Pancreas (tissue), 10 donors: Measurements from ENCODE around the gene CNTN5. TPM values are rescaled to one million over a fixed set of nuclear protein-coding genes. Genes with fewer than 3 reads are reported as not detected.

Source experiments
- ATAC-seq, 4 donors: fragments of 200-7000 bp; cut with Tn5 transposase; one replicate each; pipeline versions ENCODE4 v1.8.0 to v1.9.1; 2020; ENCODE audit warnings: mild to moderate bottlenecking in 4 of 4, moderate library complexity in 4 of 4
- DNase-seq, 6 donors: peaks; one replicate each; pipeline ENCODE4 v3.0.0-alpha.2; 2020
- FAIRE-seq: peaks from 2 replicates; lab custom pipeline; 2012; peaks lifted over from hg19 to GRCh38; lab: Jason Lieb, UNC
- H3K27ac ChIP-seq, 4 donors: fragments of 200-600 bp; sonication (generic); 1 replicate in 3 of 4; 2 replicates in 1 of 4; pipeline versions ENCODE4 v1.5.0 to v1.8.0; 2020
- H3K27me3 ChIP-seq, 4 donors: fragments of 200-600 bp; one replicate each; pipeline ENCODE4 v1.8.0; 2021
- H3K36me3 ChIP-seq, 3 donors: fragments of 200-600 bp; sonication (generic) in 1 of 3; one replicate each; pipeline versions ENCODE4 v1.5.0 to v1.8.0; 2020 to 2021
- H3K4me1 ChIP-seq, 3 donors: fragments of 200-600 bp; one replicate each; pipeline ENCODE4 v1.8.0; 2021
- H3K4me3 ChIP-seq, 4 donors: fragments of 200-600 bp; sonication (generic) in 2 of 4; one replicate each; pipeline versions ENCODE4 v1.5.0 to v1.8.0; 2020 to 2021
- H3K9me3 ChIP-seq, 4 donors: fragments of 200-600 bp; one replicate each; pipeline ENCODE4 v1.8.0; 2021
- CTCF ChIP-seq, 4 donors: fragments of 200-600 bp; sonication (generic) in 3 of 4; IDR thresholded peaks; one replicate each; pipeline versions ENCODE4 v1.5.0 to v1.8.0; 2021; ENCODE audit warnings: antibody characterized with exemption in 4 of 4
- WGBS, 2 donors: extraction: QIAGEN DNeasy Blood & Tissue Kit; methylation state at CpG; one replicate each; pipeline ENCODE4 v1.1.7; 2013; 5-methylcytosine and 5-hydroxymethylcytosine counted together
- intact Hi-C, 3 donors: fragments of 100-400 bp; cut with DNase I; formaldehyde crosslinking; loops; one replicate each; pipeline versions ENCODE4 v1.11.1 to v1.14.2; 2022
- polyA plus RNA-seq, 2 donors: library from polyadenylated mRNA; stranded (reverse); fragments of 200-250 nt; gene quantifications; one replicate each; pipeline ENCODE4 v1.2.3, GENCODE V29; 2013
- total RNA-seq, 6 donors: library from RNA; stranded (reverse); fragmentation: NEBNext Ultra II Directional in 4 of 6; extraction: Animal tissue kit (Norgen Biotek cat#: 25700) in 4 of 6; gene quantifications; one replicate each; pipeline versions ENCODE4 v1.2.1 to v1.2.4, GENCODE V29; 2021 to 2023
- donor health status: healthy with polysubstance abuse.
- donor health status: DM: no; HTN: no; CAD: no; lungs with moderate emphysema.
- donor health status: DM: no; HTN: no; CAD: no.
- donor health status: control.
- donor health status: control.
- donor health status: Bipolar disorder and iron deficiency.
- donor health status: DM: yes; HTN: yes; CAD: no.
- donor health status: DM: no; HTN: no; CAD: no.
- donor health status: DM: no; HTN: no; CAD: no.
- donor health status: DM: yes; HTN: yes; CAD: no.

The CNTN5 gene
- total and polyA plus RNA-seq, 8 donors = 0.11 to 1.2 (median 0.58) TPM

- ATAC-seq (no peak), FAIRE-seq (no peak), DNase-seq (peak in 1 of 6 donors; percentile 19)
- Histone ChIP-seq H3K4me3 (no peak overlapping the region), H3K27ac (no peak overlapping the region), H3K9me3 (no peaks in the 10 kb centered on the region), H3K4me1 (peaks cover 0 to 7% (median 0%) of the 10 kb centered on the region in 3 donors), H3K27me3 (no peaks in the 10 kb centered on the region), H3K36me3 (no peaks in the 10 kb centered on the region)
- intact Hi-C loops = no loop called here
- TF ChIP-seq CTCF (IDR thresholded peaks at IDR 0.05) = no peak
- 85 to 90% methylated on average over 6 of the region's 6 CpGs for WGBS, 2 donors
These were observed 1317.5 kb downstream of the CNTN5 start for GRCh38 chr11:100338144-100338840.

DNA sequence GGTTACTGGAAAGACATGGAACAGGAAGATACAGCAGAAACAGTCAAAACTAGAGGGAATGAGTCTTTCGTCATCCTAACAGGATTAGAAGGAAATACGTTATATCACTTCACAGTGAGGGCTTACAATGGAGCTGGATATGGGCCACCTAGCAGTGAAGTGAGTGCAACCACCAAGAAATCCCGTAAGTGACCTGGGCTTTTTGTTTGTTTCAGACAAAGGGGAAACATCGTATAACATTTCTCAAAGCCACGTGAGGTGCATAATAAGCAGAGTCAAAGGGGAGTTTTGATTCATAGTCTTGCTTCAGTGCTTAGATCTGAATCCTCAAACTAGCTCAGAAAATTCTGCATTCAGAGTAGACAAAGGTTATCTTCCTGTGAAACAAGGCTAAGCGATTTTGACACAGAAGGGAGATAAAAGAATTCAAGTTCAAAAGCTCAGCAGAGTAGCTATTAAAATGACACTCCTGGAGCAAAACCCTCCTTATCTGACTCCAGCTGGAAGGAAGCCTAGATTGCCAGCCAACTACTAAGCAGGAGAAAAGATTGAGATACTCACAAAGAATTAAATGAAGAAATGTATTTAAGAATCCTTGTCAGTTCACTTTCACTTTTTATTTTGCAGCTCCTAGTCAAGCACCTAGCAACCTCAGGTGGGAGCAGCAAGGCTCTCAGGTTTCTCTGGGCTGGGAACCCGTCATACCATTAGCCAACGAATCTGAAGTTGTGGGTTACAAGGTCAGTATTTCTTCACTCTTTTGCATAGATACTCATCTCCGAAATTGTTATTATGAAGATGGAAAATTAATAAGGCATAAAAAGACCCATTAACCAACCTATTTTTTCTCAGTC is 1319.9 kb downstream of the CNTN5 start:
- peaks cover 0 to 7% (median 0%) of the 10 kb centered on the region in 3 donors for H3K4me1 ChIP-seq
- H3K4me3 ChIP-seq = peak overlapping the region in 1 of 4 donors; percentile 27
- no peak overlapping the region for H3K27ac ChIP-seq
- H3K9me3 ChIP-seq = no peaks in the 10 kb centered on the region
- DNase-seq (no peak), ATAC-seq (peak in 3 of 4 donors; percentile 69 to 83 (median 72)), FAIRE-seq (no peak)
- intact Hi-C loops = no loop called here
- no peak for TF ChIP-seq CTCF (IDR thresholded peaks at IDR 0.05)
- 19 to 22% methylated on average over 9 of the region's 9 CpGs for WGBS, 2 donors
- no peaks in the 10 kb centered on the region for H3K27me3 ChIP-seq
- H3K36me3 ChIP-seq = no peaks in the 10 kb centered on the region

DNA sequence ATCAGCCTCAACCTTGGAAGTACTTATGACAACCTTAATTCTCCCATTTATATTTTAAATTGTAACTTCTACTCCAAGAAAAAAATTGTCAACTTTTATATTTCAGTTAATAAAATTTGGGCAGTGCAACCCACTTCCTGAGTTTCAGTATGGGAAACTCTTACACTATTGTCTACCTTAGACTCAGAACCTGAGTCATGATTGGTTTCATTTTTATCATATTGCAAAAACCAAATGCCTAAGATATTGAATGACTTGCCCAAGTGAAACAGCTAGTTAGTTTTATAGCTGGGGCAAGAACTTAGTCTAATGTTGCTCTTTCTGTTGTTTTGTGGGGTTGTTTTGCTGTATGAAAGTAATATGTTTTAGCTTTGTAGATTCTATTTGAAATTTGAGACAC is 1332.3 kb downstream of the CNTN5 start:
- DNase-seq = no peak
- TF ChIP-seq CTCF (IDR thresholded peaks at IDR 0.05) = no peak
- H3K27me3 ChIP-seq = no peaks in the 10 kb centered on the region
- H3K9me3 ChIP-seq = no peaks in the 10 kb centered on the region
- no peaks in the 10 kb centered on the region for H3K4me1 ChIP-seq
- no peak for ATAC-seq
- no peak overlapping the region for H3K4me3 ChIP-seq
- H3K36me3 ChIP-seq = no peaks in the 10 kb centered on the region
- intact Hi-C loops = no loop called here
- no peak for FAIRE-seq
- no peak overlapping the region for H3K27ac ChIP-seq

GRCh38 chr11:100354736-100355135 is 1334.0 kb downstream of the CNTN5 start:
- Histone ChIP-seq H3K27me3 (no peaks in the 10 kb centered on the region), H3K4me3 (no peak overlapping the region), H3K27ac (no peak overlapping the region), H3K36me3 (no peaks in the 10 kb centered on the region), H3K9me3 (no peaks in the 10 kb centered on the region), H3K4me1 (no peaks in the 10 kb centered on the region)
- no peak for ATAC-seq
- no peak for TF ChIP-seq CTCF (IDR thresholded peaks at IDR 0.05)
- intact Hi-C loops = no loop called here
- peak; percentile 37 for FAIRE-seq
- DNase-seq = no peak
